ENCODE results near the gene PPP2R1A. TPM values are rescaled to one million over a fixed set of nuclear protein-coding genes. Genes with fewer than 3 reads are reported as not detected.

The PPP2R1A gene
- total RNA-seq, 4 donors from 2014 or later, result 200 to 226 (median 224) TPM

GRCh38 chr19:52217576-52217975 lies 27.7 kb downstream of the PPP2R1A start:
- 83 to 85% methylated on average over 5 of the region's 5 CpGs for WGBS, 2 donors
- no peak overlapping the region for H3K4me3 ChIP-seq (ENCODE audit: low read depth, poor library complexity, severe bottlenecking)
- no peak for DNase-seq (ENCODE audit: low spot score in 2 of 2)
- TF ChIP-seq POLR2A (IDR thresholded peaks at IDR 0.05) (no peak), CTCF (IDR thresholded peaks at IDR 0.05) (no peak)
- intact Hi-C loops (cut with DNase I; ENCODE audit: low total_unique reads), result no loop called here

- 87 to 93% methylated on average over 8 of the region's 8 CpGs for WGBS, 2 donors
Measured at GRCh38 chr19:52219611-52220010, 29.8 kb downstream of the PPP2R1A start.

GRCh38 chr19:52221031-52221430 lies 31.2 kb downstream of the PPP2R1A start:
- WGBS, 2 donors, result 96 to 97% methylated on average over 6 of the region's 6 CpGs
- H3K4me3 ChIP-seq (ENCODE audit: low read depth, poor library complexity, severe bottlenecking), result no peak overlapping the region
- TF ChIP-seq POLR2A (IDR thresholded peaks at IDR 0.05) (no peak), CTCF (IDR thresholded peaks at IDR 0.05) (no peak)
- intact Hi-C loops (cut with DNase I; ENCODE audit: low total_unique reads), result no loop called here
- no peak for DNase-seq (ENCODE audit: low spot score in 2 of 2)

More at GRCh38 chr19:52219611-52220010, 29.8 kb downstream of the PPP2R1A start:
- DNase-seq (ENCODE audit: low spot score in 2 of 2), result no peak
- H3K4me3 ChIP-seq (ENCODE audit: low read depth, poor library complexity, severe bottlenecking), result no peak overlapping the region
- intact Hi-C loops (cut with DNase I; ENCODE audit: low total_unique reads), result no loop called here
- TF ChIP-seq CTCF (IDR thresholded peaks at IDR 0.05) (no peak), POLR2A (IDR thresholded peaks at IDR 0.05) (no peak)

- intact Hi-C loops (cut with DNase I; ENCODE audit: low total_unique reads), result no loop called here
- DNase-seq (ENCODE audit: low spot score in 2 of 2), result peak in 1 of 2 donors; percentile 36
- TF ChIP-seq CTCF (IDR thresholded peaks at IDR 0.05) (no peak), POLR2A (IDR thresholded peaks at IDR 0.05) (no peak)
- no peak overlapping the region for H3K4me3 ChIP-seq (ENCODE audit: low read depth, poor library complexity, severe bottlenecking)
- 91 to 93% methylated on average over 3 to 7 of the region's 7 CpGs for WGBS, 2 donors
Measured at GRCh38 chr19:52221831-52222375, 32.1 kb downstream of the PPP2R1A start.

- DNase-seq (ENCODE audit: low spot score in 2 of 2), result peak in 1 of 2 donors; percentile 59
- 90 to 91% methylated on average over 5 of the region's 5 CpGs for WGBS, 2 donors
- H3K4me3 ChIP-seq (ENCODE audit: low read depth, poor library complexity, severe bottlenecking), result no peak overlapping the region
- TF ChIP-seq POLR2A (IDR thresholded peaks at IDR 0.05) (no peak), CTCF (IDR thresholded peaks at IDR 0.05) (no peak)
- intact Hi-C loops (cut with DNase I; ENCODE audit: low total_unique reads), result no loop called here
Measured at GRCh38 chr19:52224211-52224610, 34.4 kb downstream of the PPP2R1A start.

- no peak overlapping the region for H3K4me3 ChIP-seq (ENCODE audit: low read depth, poor library complexity, severe bottlenecking)
- intact Hi-C loops (cut with DNase I; ENCODE audit: low total_unique reads), result no loop called here
- DNase-seq (ENCODE audit: low spot score in 2 of 2), result no peak
- TF ChIP-seq CTCF (IDR thresholded peaks at IDR 0.05) (no peak), POLR2A (IDR thresholded peaks at IDR 0.05) (no peak)
- WGBS, 2 donors, result 84 to 88% methylated on average over 4 of the region's 4 CpGs
Measured at GRCh38 chr19:52226652-52227051, 36.8 kb downstream of the PPP2R1A start.

Data from lower leg skin (tissue), 4 donors.